GM18502 (cell line): Measurements from ENCODE around the gene POLD2.

Experiments used
- ATAC-seq: cut with Tn5 transposase; IDR thresholded peaks from one replicate; pipeline ENCODE4 v1.9.1; 2021; ENCODE audit warnings: mild to moderate bottlenecking; ENCODE audit not compliant: unreplicated experiment, poor library complexity

The POLD2 gene

DNA sequence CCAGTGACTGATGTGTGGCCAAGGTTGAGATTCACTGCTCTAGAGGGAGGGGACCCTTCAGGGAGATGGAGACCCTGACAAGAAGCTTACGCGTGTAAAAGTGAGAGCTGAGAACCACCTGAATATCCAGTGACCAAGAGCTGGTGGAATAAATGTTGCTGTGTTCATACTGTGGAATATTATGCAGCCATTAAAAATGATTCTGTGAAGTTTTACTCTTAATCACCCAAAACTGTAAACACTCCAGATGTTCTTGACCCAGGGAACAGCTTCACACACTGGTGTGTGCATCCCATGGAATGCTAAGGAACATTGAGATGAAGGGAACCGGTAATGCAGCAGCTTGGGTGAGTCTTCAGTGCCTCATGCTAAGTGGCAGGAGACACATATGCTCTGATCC is 36.7 kb downstream of the POLD2 start:
- no peak for ATAC-seq

DNA sequence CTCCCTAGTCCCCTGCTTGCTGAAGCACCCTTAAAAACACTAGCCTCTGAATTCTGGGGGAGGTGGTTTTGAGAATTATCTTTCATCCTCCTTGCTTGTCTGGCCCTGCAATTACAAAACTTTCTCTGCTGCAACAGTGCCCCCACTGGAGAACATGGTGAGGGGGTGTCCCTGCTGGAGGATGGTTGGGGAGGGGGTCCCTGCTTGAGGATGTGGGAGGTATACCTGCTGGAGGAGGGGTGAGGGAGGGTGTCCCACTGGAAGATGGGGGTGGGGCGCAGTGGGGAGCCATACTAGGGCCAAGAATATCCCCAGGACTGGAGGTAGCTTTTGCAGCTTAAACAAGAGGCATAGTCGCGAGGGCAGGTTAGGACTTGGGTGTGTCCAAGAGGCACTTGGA is 37.8 kb downstream of the POLD2 start:
- ATAC-seq: no peak

DNA sequence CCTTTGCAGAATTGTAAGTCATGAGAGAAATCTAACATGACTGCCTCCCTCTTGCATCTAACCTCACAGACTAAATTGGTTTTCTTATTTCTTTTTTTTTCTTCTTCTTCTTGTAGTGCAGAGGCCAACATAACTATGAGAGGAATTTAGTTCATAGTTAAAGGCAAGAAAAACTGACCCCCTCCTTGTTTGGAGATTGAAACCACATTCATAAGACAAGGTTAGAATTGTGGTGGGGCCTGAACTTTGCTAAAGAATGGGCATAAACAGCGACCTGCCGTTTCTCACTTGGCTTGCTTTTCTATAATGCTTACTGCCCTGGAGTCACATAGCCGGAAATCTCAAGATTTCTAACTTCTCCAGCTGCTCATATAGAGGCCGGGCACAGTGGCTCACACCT is 38.6 kb downstream of the POLD2 start:
- ATAC-seq: no peak

DNA sequence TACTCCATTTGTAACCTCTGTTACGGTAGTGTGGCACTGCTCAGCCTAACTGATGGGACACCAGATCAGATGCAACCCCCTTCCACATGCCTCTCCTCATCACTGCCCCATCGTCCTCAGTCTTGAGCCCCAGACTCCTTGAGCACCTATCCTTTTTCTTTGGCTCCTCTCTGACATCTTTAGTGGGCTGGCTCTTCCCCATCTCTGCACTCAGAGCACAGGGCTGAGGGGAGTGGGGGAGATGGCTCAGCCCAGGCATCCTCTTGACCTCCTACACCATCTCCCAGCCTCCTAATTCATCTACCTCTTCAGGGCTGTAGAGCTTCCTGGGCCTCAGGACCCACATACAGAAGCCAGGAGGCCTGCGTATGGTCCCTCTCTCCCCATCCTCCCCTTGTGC is 39.6 kb downstream of the POLD2 start:
- ATAC-seq: no peak

DNA sequence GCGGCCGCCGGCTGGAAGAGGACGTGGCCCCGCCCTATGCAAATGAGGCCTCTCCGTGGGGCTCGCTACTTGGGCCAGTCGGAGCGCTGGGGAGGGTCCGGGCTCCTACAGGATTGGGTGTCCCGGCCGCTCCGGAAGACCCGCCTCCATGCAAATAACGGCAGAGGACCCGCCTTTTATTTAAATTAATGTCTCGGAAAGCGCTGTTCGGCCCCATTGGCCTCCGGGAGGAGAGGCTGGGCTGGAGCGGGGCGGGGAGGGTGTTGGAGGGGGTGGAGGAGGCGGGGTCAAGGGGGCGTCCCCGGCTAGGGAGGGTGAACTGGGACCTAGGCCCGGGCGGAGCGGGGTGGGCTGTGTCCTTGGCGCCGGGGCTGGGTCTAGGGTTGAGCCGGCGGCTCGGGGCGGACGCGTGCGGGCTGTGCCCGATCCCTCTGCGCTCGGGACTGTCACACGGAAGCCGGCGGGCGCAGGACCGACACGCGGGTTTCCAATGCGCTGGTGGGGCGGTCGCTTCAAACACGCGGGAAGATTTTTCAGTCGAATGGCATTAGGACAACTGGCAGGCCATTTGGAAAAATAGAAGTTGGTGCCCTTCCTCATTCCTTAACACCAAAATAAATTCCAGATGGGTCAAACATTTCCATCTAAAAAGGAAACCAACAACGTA is 40.7 kb downstream of the POLD2 start:
- peak; percentile 91 for ATAC-seq

DNA sequence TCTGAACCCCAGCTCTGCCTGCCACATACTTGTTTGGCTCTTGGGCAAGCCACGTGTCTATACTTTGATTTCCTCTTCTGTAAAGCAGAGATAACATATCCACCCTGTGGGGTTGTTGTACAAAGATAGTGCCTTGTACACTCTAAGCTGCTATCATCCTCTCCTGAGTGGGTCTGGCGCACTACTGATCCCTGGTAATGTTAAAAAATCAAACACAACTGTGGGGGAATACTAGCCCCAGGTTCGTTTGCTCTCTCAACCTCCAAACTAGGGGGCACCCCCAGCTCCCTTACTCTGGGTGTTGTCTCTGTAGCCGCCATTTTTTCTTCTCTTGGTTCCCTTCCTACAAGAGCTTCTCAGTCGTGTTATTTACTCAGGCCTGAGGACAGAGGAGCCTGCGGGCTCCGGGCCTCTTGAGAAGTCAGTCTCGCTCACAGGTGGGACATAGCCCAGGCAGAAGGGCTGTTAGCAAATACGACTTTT is 42.0 kb downstream of the POLD2 start:
- no peak for ATAC-seq

DNA sequence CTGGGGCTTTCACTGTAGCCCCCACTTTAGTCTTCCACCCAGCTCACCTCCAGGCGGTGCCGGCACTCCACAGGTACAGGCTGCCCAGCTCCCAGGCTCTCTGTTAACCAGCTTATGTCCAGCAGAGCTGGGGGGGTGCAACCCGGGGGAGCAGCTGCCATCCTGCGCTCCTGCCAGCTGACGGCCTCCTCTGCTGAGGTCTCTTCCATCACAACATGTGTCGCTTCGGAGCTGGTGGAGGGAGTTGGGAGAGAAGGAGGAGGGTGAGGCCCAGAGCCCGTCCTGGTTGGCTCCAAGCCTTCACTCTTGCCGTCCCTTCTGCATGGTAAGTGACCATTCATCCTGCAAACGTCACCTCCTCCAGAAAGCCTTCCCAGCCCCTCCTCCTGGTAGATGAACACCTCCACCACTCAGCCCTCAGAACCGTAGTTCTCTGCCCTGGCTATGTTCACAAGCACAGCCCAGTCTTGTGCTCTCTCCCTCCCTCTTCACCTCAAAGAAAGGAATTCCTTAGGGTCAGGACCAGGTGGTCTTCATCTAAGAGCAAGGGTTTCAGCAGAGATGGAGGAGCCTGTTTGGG is 42.6 kb downstream of the POLD2 start:
- no peak for ATAC-seq

DNA sequence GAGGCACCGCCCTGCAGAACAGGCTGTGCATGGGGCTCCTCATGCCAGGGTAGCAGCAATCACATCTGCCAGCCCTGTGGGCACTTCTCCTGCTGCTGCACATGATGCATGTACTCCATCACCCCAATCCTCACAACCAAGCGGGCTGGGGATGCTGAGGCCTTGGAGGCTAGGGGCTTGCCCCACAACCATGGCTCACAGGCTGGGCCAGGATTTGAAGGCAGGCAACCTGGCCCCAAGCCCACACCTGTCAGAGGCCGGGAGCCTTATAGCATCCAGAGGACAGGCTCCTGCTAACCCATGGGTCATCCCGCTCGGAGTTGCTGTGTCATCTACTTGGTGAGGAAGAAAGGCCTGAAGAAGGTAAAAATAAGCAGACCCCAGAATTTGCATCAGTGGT is 43.2 kb downstream of the POLD2 start:
- ATAC-seq: no peak

DNA sequence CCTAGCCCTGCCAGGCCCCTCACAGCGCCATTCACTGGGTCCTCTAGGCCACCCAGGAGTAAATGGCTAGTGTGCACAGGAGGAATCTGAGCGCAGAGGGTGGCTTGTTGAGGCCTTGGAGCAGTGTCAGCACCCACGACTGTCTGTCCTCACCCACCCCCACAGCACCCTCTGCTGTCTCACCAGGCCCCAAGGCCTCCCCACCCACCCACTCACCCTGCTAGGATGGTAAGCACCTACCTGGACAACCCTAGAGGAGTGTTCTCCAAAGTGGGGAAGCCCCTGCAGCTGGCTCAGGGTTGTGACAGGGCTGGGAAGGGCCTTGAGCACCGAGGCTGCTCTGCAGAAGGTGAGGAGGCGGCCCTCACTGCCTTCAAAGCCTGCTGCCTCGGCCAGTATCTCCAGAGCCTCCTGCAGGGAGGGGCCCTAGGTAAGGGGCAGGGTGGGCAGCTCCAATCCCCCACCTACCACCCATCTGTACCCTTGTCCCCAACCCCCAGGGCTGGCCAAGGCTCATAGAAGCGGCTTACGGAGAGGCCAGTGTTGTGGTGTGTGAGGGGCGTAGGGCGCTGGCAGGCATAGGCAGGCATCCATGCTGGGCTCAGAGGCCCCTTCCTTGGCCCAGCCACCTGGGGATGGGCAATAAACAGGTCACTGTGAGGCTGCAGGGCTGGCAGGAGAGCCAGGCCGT is 43.9 kb downstream of the POLD2 start:
- no peak for ATAC-seq

DNA sequence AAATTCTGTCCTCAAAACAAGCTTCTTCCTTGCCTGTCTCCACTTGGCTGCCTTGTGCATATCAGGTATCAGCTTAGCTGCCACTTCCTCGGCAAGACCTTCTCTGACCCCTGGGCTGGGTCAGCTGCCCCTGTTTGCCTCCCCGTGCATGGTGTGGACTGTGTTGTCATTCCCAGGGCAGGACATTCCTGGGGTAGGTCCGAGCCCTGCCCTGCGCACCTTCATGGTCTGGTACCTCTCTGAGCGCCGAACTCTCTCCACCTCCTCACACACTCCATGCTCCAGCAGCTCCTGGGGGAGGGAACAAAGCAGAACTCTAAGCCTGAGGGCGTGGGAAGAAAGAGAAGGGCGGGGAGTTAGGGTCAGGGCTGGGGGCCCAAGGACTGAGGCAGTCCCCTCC is 44.8 kb downstream of the POLD2 start:
- no peak for ATAC-seq

DNA sequence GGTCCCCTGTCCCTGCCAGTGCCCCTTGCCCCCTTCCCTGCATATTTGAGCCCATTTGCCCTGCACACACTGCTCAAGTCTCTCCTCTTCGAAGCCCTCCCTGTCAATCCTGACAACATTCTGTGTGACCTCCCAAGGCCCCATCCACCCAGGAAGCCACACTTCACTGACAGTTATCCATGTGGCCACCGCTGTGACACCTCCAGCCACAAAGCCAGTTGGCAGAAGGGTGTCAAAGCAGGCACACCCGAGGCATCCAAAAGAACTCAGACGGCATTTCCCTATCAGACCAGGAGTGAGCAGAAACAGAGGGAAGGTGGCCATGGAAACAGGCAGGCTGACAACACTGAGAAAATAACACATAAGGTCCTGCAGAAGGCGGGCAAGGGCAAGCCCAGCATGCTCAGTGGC is 45.7 kb downstream of the POLD2 start:
- no peak for ATAC-seq

DNA sequence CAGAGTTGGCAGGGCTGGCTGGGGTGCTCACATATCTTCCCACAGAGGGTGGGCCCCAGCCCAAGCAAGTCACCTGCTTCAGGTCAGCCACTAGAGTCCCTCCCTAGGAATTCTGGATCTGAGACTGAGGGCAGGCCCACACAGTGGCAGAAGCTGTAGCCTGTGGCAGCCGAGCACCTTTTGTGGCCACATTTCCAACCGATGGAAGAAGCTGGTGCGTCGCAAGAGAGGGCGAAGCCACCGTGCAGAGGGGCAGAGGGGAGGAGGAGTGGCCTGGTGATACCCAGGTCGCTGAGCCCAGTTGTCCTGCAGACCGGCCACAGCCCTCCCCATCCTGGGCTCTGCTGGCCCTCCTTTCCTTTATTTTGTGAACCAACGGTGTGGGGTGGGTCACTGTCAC is 46.3 kb downstream of the POLD2 start:
- ATAC-seq: no peak

DNA sequence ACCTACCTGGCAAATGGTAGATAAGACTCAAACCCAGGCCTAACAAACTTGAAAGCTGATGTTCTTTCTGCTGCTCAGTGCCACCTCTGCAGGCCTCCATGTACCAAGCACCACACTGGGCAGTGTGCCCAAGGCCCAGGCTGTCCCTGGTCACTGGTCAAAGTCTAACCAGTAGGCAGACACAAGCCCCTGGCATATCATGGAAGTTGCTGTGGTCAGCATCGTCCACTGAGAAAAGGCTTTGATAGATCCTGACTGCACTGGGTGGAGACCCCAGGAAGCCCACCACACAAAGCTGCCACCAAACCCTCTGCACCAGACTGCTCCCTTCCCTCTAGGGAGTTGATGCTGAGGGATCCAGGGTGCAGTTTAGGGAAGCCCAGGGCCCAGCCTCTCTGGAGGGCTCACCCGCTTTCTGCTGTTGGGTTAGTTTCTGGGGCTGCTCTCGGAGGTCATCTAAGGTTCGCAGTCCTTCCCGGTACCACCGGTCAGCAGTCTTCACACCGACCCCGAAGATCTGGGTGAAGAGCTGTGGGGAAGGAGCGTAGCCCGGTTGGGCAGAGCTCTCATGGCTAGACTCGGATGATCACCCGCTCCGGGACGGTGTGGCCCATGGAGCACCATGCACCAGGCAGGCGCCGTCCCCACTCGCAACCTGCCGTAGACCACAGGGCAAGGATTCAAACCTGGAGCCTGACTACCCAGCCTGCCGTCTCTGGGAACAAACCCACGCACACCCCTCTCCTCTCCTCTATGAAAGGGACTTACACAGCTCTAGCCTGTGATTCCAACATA is 47.0 kb downstream of the POLD2 start:
- ATAC-seq: no peak

DNA sequence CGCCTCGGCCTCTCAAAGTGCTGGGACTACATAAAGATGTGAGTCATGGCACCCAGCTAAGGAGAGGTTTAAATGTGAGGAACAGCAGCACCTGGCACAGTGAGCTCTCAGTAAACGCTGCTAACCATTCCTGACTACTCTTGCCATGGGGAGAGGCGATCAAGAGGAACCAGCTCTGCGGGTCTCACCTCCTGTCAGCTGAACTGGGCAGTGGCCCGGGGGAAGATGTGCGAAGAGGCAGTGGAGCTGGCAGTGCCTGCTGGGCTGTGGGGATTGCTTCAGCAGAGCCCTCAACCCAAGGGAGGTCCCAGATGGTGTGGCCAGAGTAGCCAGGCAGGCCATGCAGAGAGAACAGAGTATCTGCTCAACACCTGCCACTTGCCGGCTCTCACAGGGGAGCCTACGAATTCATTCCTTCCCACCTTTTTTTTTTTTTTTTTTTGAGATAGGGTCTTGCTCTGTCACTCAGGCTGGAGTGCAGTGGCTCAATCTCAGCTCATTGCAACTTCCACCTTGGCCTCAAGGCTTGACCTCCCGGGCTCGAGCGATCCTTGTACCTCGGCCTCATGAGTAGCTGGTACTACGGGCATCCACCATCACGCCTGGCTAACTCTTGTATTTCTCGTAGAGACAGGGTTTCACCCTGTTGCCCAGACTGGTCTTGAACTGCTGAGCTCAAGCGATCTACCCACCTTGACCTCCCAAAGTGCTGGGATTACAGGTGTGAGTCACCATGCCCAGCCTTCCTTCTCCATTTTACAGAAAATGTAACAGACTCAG is 47.9 kb downstream of the POLD2 start:
- ATAC-seq: no peak

DNA sequence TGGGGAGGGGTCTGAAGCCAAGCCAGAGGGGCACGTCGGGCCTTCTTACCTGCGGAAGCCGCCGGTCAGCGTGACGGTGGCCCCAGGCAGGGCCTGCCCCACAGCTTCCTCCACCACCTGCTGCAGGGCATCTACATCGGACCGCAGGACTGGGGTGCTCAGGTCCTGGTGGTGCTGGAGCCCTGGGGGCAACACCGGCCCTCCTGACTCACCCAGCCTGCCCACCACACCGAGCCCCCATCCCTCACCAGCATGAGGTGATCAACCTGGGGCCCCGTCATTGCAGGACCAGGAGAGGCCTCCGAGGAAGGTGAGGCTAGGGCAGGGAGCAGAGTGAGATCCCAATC is 49.0 kb downstream of the POLD2 start:
- ATAC-seq: no peak

DNA sequence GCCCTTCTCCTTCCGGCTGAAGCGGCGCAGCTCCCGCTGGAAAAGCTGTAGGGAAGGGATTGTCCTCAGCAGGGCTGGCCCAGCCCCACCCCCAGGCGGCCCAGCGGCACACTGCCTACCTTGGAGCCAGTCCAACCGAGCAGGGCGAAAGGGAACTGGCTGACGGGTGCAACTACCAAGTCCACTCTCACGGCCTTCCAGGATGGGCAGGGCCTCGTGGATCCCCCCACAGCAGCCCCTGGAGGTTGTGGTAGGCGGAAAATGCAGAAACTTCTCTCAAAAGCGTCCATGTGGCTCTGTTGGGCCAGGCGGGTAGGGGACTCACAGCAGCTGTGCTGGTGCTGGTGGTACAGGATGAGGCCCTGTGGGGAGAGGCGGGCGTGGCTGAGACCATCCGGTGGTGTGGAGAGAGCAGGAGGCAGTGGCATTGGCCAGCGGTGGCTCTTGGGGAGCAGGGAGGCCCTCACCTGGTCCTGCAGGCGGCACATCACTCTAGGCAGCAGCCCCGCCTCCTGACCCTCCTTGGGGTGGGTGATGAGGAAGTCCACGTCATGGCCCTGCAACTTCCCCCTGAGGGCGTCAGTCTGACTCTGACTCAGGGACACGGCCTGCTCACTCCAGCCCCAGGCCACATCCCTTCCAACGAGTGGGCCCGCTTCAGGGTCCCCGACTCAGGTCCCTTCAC is 49.5 kb downstream of the POLD2 start:
- peak; percentile 57 for ATAC-seq

DNA sequence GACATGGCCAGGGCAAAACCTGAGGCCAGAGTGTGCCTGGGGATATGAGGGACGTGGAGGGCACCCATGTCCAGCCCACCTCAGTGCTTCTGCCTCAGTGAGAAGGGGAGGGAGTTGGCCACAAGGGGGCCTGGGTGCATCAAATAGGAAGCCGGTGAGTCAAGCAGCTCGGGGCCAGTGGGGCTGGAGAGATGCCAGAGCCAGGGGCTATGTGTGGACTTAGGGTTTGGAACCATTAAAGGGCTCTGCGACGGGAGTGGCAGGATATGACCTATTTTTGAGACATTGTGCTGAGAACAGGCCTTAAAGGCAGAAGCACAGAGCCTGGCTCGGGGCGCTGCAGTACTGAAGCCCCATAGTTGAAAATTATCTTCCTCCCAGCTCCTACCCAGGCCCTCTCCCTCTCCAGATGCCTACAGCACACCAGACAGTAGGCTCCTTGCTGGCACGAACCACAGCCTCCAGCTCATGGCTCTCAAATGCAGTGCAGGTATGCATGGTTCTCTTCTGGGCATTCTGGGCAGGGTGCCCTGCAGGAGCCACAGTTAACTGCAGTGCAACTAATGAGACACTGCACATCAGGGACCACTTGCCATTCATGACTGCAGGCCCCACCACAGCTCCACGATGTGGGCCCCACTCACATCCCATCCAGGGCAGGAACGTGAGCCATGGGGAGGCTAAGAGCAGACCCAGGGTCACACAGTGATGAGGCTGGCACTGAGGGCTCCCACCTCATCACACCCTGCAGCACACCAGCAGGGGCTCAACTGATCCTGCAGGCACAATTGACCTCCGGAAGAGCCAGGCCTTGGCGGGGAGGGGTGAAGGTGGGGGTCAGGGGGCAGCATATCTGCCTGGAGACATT is 50.8 kb downstream of the POLD2 start:
- no peak for ATAC-seq

DNA sequence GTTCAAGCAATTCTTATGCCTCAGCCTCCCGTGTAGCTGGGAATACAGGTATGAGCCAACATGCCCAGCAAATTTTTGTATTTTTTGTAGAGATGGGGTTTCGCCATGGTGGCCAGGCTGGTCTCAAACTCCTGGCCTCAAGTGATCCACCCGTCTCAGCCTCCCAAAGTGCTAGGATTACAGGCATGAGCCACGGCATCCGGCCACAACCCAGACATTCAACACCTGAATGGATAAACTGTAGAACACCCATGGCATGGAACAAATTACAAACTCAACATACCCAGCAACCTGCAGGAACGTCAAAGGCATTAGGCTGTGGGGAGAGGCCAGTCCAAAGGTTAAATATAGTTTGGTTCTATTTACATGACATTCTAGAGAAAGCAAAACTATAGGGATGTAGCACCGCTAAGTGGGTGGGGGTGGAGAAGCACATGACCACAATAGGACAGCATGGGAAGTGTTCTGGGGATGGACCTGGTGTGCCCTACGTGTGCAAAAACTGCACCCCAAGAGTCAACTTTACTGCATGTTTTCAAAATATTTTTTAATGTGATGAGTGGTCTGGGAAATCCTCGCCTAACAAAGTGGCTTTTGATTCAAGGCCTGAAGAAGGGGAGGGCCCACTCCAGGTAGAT is 51.5 kb downstream of the POLD2 start:
- ATAC-seq: no peak
